Cardiac fibroblast (primary cell): Measurements from ENCODE around the gene URB1.
"Not testable (repeated sequence)": the region's sequence is repeated elsewhere in the genome, so short reads cannot be mapped to it uniquely, and the experiment has no call there.

Source experiments
- DNase-seq, 2 donors: peaks; one replicate each; pipeline versions ENCODE4 v3.0.0 to v3.0.0-alpha.2; 2010; ENCODE audit warnings: low read depth in 2 of 2
- H3K4me3 ChIP-seq, 2 donors: replicated peaks in 1 of 2; 1 replicate in 1 of 2; 2 replicates in 1 of 2; pipeline ENCODE4 v1.5.1; 2011; ENCODE audit warnings: low read depth in 2 of 2, low read length in 2 of 2, mild to moderate bottlenecking in 2 of 2, moderate library complexity in 1 of 2
- CTCF ChIP-seq: IDR thresholded peaks from one replicate; pipeline ENCODE4 v1.5.1; 2011; ENCODE audit warnings: low read depth, mild to moderate bottlenecking, low read length, inconsistent platforms

Gene URB1

GRCh38 chr21:32392880-32393676, at the start of gene URB1:
URB1 (minus strand) TSS chr21:32393012; CDS start chr21:32392910, 102 bp downstream.
- peak within 1 kb of the TSS; percentile 89 to 98 for H3K4me3 ChIP-seq
- DNase-seq, result peak; percentile 80 to 87
- TF ChIP-seq CTCF, result no peak

- DNase-seq, result no peak
- no peak overlapping the region for H3K4me3 ChIP-seq
- TF ChIP-seq CTCF, result no peak
Observed at GRCh38 chr21:32437729-32438128, 44.9 kb upstream of the URB1 start.

GRCh38 chr21:32432982-32433660, 40.3 kb upstream of the URB1 start:
- DNase-seq, H3K4me3 ChIP-seq: not testable (repeated sequence)

- TF ChIP-seq CTCF, result no peak
- no peak overlapping the region for H3K4me3 ChIP-seq
- DNase-seq, result peak in 1 of 2 donors; percentile 67
Observed at GRCh38 chr21:32427958-32428623, 35.3 kb upstream of the URB1 start.

GRCh38 chr21:32426592-32427051, 33.8 kb upstream of the URB1 start:
- no peak overlapping the region for H3K4me3 ChIP-seq
- TF ChIP-seq CTCF, result no peak
- peak; percentile 74 to 78 for DNase-seq

- no peak for TF ChIP-seq CTCF
- DNase-seq, result no peak
- no peak overlapping the region for H3K4me3 ChIP-seq
Observed at GRCh38 chr21:32426066-32426465, 33.3 kb upstream of the URB1 start.

- no peak for TF ChIP-seq CTCF
Observed at GRCh38 chr21:32425628-32426027, 32.8 kb upstream of the URB1 start.

More at GRCh38 chr21:32425628-32426027, 32.8 kb upstream of the URB1 start:
- DNase-seq, result no peak
- no peak overlapping the region for H3K4me3 ChIP-seq
